MM.1S (cell line): Measurements from ENCODE around the gene TMEM115.

Experiments
- DNase-seq: peaks from one replicate; pipeline ENCODE4 v3.0.0-alpha.2; 2015
- H2AFZ ChIP-seq: fragments of 300-600 bp; sonication (generic); 2 replicates; pipeline ENCODE4 v1.6.0; 2016; ENCODE audit warnings: antibody characterized with exemption, low read length
- H3F3A ChIP-seq: fragments of 300-600 bp; sonication (generic); 2 replicates; pipeline ENCODE4 v1.6.1; 2016; ENCODE audit warnings: mild to moderate bottlenecking, antibody characterized with exemption, low read length, moderate library complexity, mixed read lengths; ENCODE audit not compliant: insufficient read depth
- H3K27ac ChIP-seq: fragments of 300-600 bp; sonication (generic); 2 replicates; pipeline ENCODE4 v1.5.1; 2016; ENCODE audit warnings: mild to moderate bottlenecking, low read length
- H3K27me3 ChIP-seq: fragments of 300-600 bp; sonication (generic); replicated peaks from 2 replicates; pipeline ENCODE4 v1.6.0; 2016; ENCODE audit warnings: low read length; ENCODE audit not compliant: insufficient read depth
- H3K36me3 ChIP-seq: fragments of 300-600 bp; sonication (generic); replicated peaks from 2 replicates; pipeline ENCODE4 v1.6.1; 2016; ENCODE audit warnings: mild to moderate bottlenecking, low read length, mixed read lengths; ENCODE audit not compliant: insufficient read depth
- H3K4me1 ChIP-seq: fragments of 300-600 bp; sonication (generic); 2 replicates; pipeline ENCODE4 v1.6.1; 2016; ENCODE audit warnings: low read length, mixed read lengths
- H3K4me2 ChIP-seq: fragments of 300-600 bp; sonication (generic); 2 replicates; pipeline ENCODE4 v1.6.0; 2016; ENCODE audit warnings: low read depth, low read length
- H3K4me3 ChIP-seq: fragments of 300-600 bp; sonication (generic); 2 replicates; pipeline ENCODE4 v1.5.1; 2016; ENCODE audit warnings: low read length, mixed read lengths
- H3K79me2 ChIP-seq: fragments of 300-600 bp; sonication (generic); 2 replicates; pipeline ENCODE4 v1.6.1; 2016; ENCODE audit warnings: mixed run types, low read length, mixed read lengths
- H3K9ac ChIP-seq: fragments of 300-600 bp; sonication (generic); 2 replicates; pipeline ENCODE4 v1.6.1; 2016; ENCODE audit warnings: low read length, mixed read lengths
- H3K9me2 ChIP-seq: fragments of 300-600 bp; sonication (generic); replicated peaks from 2 replicates; pipeline ENCODE4 v1.6.1; 2016; ENCODE audit warnings: mild to moderate bottlenecking, low read length, mixed read lengths; ENCODE audit not compliant: insufficient read depth
- H3K9me3 ChIP-seq: fragments of 300-600 bp; sonication (generic); replicated peaks from 2 replicates; pipeline ENCODE4 v1.6.1; 2016; ENCODE audit warnings: mild to moderate bottlenecking, low read length, mixed read lengths; ENCODE audit not compliant: insufficient read depth
- H4K20me1 ChIP-seq: fragments of 300-600 bp; sonication (generic); 2 replicates; pipeline ENCODE4 v1.6.1; 2016; ENCODE audit warnings: mild to moderate bottlenecking, low read length, moderate library complexity, mixed read lengths; ENCODE audit not compliant: insufficient read depth
- EZH2 ChIP-seq: fragments of 300-600 bp; sonication (generic); optimal IDR thresholded peaks from 2 replicates; pipeline ENCODE3; 2017; ENCODE audit warnings: low read depth, mild to moderate bottlenecking, antibody characterized with exemption, low read length, mixed read lengths
- EZH2phosphoT487 ChIP-seq: fragments of 300-600 bp; sonication (generic); IDR thresholded peaks from 2 replicates; pipeline ENCODE4 v1.6.1; 2018; ENCODE audit warnings: antibody characterized with exemption, low read length
- TF ChIP-seq, protein P1 (sequence below): fragments of 300-600 bp; sonication (generic); IDR thresholded peaks from 2 replicates; pipeline ENCODE4 v1.5.1; 2016; ENCODE audit warnings: antibody characterized with exemption, low read length, mixed read lengths

TMEM115 gene

GRCh38 chr3:50326182-50326541 is 33.2 kb downstream of the TMEM115 start:
- H3K36me3 ChIP-seq = peaks cover 8% of the 10 kb centered on the region
- no peak overlapping the region for H3K27ac ChIP-seq

GRCh38 chr3:50325497-50326181 is 33.7 kb downstream of the TMEM115 start:
- no peak overlapping the region for H3K4me3 ChIP-seq
- TF ChIP-seq, protein P1, sequence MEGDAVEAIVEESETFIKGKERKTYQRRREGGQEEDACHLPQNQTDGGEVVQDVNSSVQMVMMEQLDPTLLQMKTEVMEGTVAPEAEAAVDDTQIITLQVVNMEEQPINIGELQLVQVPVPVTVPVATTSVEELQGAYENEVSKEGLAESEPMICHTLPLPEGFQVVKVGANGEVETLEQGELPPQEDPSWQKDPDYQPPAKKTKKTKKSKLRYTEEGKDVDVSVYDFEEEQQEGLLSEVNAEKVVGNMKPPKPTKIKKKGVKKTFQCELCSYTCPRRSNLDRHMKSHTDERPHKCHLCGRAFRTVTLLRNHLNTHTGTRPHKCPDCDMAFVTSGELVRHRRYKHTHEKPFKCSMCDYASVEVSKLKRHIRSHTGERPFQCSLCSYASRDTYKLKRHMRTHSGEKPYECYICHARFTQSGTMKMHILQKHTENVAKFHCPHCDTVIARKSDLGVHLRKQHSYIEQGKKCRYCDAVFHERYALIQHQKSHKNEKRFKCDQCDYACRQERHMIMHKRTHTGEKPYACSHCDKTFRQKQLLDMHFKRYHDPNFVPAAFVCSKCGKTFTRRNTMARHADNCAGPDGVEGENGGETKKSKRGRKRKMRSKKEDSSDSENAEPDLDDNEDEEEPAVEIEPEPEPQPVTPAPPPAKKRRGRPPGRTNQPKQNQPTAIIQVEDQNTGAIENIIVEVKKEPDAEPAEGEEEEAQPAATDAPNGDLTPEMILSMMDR = no peak
- no peak for DNase-seq
- no peaks in the 10 kb centered on the region for H3K27me3 ChIP-seq
- no peaks in the 10 kb centered on the region for H3K9me2 ChIP-seq
- no peak overlapping the region for H3K27ac ChIP-seq
- no peak overlapping the region for H3K4me2 ChIP-seq
- no peaks in the 10 kb centered on the region for H3K9me3 ChIP-seq
- no peak overlapping the region for H2AFZ ChIP-seq
- H3K4me1 ChIP-seq = 0 out of 2 replicates have a peak, but pooled peaks cover 5% of the 10 kb centered on the region
- peaks cover 4% of the 10 kb centered on the region for H3K36me3 ChIP-seq
- H3K9ac ChIP-seq = no peak overlapping the region
- peaks cover 12% of the 10 kb centered on the region; the same call in 1 of the 2 replicates for H3F3A ChIP-seq
- H4K20me1 ChIP-seq = no peaks in the 10 kb centered on the region
- H3K79me2 ChIP-seq = peaks cover 28% of the 10 kb centered on the region

More at GRCh38 chr3:50326182-50326541, 33.2 kb downstream of the TMEM115 start:
- no peaks in the 10 kb centered on the region for H3K27me3 ChIP-seq
- H3K79me2 ChIP-seq = peaks cover 33% of the 10 kb centered on the region
- no peaks in the 10 kb centered on the region for H3K9me2 ChIP-seq
- H2AFZ ChIP-seq = no peak overlapping the region
- H3K4me2 ChIP-seq = no peak overlapping the region
- no peak overlapping the region for H3K9ac ChIP-seq
- 0 out of 2 replicates have a peak, but pooled peaks cover 5% of the 10 kb centered on the region for H3K4me1 ChIP-seq
- DNase-seq = no peak
- TF ChIP-seq, protein P1 = no peak
- no peak for TF ChIP-seq EZH2phosphoT487
- TF ChIP-seq EZH2 = no peak
- H3F3A ChIP-seq = peaks cover 12% of the 10 kb centered on the region; the same call in 1 of the 2 replicates
- H4K20me1 ChIP-seq = no peaks in the 10 kb centered on the region
- no peak overlapping the region for H3K4me3 ChIP-seq
- no peaks in the 10 kb centered on the region for H3K9me3 ChIP-seq

GRCh38 chr3:50325113-50325480 is 34.2 kb downstream of the TMEM115 start:
- Histone ChIP-seq H3K79me2 (peaks cover 30% of the 10 kb centered on the region), H2AFZ (no peak overlapping the region), H4K20me1 (no peaks in the 10 kb centered on the region), H3K9ac (no peak overlapping the region), H3K27me3 (no peaks in the 10 kb centered on the region), H3K9me3 (no peaks in the 10 kb centered on the region), H3K9me2 (no peaks in the 10 kb centered on the region), H3K4me1 (0 out of 2 replicates have a peak, but pooled peaks cover 7% of the 10 kb centered on the region), H3K4me3 (no peak overlapping the region), H3K4me2 (no peak overlapping the region), H3F3A (peaks cover 12% of the 10 kb centered on the region; the same call in 1 of the 2 replicates), H3K27ac (no peak overlapping the region), H3K36me3 (no peaks in the 10 kb centered on the region)
- no peak for TF ChIP-seq EZH2phosphoT487
- TF ChIP-seq, protein P1 = no peak
- TF ChIP-seq EZH2 = no peak
- no peak for DNase-seq
